AG09319 (cell line): ENCODE measurements around the gene KRT82.
"Not testable (repeated sequence)": the region's sequence is repeated elsewhere in the genome, so short reads cannot be mapped to it uniquely, and the experiment has no call there.

Experiments
- DNase-seq: peaks from one replicate; pipeline ENCODE4 v3.0.0-alpha.2; 2010; ENCODE audit warnings: low read depth; ENCODE audit errors: extremely low read depth
- TF ChIP-seq, protein P1 (sequence below): IDR thresholded peaks from 2 replicates; pipeline ENCODE4 v1.5.1; 2011; ENCODE audit warnings: low read depth, mild to moderate bottlenecking, inconsistent platforms, low read length, moderate library complexity

The KRT82 gene

DNA sequence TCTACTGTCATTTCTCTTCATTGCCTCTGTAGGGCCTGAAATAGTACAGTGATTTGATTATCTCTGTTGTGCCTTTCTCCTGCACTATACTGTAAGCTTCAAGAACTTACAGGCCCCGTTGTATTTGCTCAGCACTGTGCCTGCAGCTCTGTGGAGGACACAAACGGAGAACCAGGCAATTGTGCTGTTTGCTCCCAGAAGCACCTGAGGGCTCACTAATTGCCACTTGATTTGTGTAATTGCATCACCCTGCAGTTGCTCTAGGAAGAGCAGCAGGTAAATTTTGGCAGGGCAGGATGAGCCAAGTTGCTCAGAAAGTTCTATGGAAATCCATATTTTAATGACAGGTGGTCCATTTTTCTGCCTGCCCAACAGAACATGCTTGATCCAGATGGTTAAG is 11.6 kb upstream of the KRT82 start:
- DNase-seq = no peak
- TF ChIP-seq, protein P1, sequence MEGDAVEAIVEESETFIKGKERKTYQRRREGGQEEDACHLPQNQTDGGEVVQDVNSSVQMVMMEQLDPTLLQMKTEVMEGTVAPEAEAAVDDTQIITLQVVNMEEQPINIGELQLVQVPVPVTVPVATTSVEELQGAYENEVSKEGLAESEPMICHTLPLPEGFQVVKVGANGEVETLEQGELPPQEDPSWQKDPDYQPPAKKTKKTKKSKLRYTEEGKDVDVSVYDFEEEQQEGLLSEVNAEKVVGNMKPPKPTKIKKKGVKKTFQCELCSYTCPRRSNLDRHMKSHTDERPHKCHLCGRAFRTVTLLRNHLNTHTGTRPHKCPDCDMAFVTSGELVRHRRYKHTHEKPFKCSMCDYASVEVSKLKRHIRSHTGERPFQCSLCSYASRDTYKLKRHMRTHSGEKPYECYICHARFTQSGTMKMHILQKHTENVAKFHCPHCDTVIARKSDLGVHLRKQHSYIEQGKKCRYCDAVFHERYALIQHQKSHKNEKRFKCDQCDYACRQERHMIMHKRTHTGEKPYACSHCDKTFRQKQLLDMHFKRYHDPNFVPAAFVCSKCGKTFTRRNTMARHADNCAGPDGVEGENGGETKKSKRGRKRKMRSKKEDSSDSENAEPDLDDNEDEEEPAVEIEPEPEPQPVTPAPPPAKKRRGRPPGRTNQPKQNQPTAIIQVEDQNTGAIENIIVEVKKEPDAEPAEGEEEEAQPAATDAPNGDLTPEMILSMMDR = no peak

DNA sequence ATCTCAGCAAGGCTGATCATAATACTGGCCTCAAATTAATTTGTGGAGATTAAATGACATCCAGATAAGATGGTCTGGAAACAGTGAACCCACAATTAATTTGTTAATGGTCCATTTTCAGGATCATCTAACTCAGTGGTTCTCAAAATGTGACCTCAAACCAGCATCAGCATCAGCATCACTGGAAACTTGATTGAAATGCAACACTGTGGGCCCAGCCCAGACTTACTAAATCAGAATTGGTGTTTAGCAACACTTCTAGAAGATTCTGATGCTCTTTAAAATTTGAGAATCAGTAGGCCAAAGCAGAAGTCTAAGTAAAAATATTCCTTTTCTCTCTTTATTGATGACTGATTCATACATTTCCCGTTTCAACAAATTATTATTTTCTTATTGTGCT is 10.7 kb upstream of the KRT82 start:
- DNase-seq = no peak

DNA sequence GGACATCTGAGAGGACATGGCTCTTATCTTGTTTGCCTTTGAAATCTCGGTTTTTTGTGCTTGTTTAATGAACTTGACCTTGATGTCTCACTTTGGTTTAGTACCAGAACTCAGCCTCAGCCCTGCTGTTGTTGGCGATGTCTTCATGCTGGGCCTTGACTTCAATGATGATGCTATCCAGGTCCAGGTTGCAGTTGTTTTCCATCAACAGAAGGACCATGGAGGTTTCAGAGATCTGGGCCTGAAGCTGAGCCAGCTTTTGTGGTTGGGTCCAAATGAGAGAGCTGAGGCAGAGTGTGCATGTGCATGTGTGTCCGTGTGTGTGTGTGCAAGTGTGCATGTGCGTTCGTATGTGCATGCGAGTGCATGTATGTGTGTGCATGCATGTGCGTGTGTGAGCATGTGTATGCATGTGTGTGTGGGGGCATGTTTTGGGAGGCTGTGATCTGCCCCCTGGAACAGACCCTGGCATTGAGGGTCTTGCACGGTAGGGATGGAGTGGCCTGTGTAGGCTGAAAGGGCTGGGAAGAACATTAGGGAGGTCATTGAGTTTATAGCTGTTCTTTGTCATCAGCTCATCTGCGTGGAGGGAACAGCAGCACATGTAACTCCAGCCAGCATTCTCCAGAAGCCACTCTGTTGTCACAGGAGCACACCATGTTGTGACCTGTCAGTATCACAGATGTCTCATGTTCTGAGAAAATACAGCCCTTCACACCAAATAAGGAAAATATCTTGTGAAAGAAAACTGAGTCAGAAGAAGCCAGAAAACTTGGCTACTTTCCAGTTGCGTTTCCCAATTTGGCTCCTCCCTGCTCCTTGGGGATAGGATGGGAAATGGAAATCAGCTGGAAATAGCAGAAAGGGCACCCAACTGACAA is 10.0 kb upstream of the KRT82 start:
- peak; percentile 16 for DNase-seq
- TF ChIP-seq, protein P1 = no peak

More for the DNA sequence above, 10.7 kb upstream of the KRT82 start:
- TF ChIP-seq, protein P1 = no peak

DNA sequence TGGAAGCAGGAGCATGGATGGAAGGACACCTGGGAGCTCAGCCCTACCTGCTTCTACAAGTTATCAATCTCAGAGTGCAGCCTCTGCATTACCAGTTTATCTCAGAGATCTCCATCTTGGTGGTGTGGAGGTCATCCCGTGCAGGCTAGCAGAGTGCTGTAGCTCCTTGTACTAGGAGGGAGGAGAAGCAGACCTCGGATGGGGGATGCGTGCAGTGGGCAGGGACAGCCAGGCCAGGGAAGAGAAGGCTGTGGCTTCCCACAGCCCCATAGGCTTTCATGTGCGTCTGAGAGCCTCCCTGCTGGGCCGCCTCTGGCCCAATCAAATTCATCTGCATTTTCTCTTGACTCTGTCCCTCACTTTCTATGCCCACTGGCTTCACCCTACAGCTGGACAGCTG is 8.8 kb upstream of the KRT82 start:
- TF ChIP-seq, protein P1 = no peak

DNA sequence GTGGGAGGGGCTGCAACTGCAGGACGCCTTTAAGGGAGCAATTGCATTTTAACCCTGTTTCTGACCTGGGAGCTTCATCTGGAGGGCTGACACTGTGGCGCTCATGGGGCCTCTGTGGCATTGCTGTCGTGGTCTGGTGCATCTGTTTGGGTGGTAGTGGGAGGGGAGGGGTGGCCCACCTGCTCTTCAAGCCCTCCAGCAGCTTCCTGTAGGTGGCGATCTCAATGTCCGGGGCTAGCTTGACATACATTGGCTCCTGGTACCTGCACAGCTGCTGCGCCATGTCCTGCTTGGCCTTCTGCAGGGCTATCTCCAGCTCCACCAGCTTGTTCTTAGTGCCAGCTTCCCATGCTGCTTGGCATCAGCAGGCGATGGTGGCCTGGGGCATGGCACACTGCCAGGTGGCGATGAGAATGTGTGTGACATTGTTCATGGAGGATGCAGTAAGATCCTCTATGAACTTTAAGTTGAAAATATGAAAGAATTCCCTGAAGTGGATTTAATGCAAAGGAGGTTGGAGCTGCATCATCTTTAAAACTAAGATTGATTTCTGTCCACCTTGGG is 7.7 kb upstream of the KRT82 start:
- no peak for DNase-seq

More for the DNA sequence above, 8.8 kb upstream of the KRT82 start:
- no peak for DNase-seq

DNA sequence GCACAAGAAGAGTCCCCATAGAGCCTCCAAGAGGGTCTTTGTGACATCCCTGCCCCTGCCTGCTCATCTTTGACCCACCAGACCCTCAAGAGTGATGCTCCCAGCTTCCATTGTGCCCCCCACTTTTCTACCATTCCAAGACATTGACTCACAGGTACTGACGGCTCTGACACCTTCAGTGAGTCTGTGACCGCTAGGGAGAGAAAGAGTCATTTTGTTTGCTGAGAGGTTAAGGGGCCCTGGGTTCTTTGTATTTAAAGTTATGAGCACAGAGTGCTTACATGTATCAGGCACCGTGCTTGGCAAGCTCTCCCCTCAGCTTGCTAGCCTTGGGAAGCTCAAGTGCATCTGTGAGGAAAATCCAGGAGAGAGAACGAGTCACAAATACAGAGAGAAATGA is 7.1 kb upstream of the KRT82 start:
- DNase-seq = no peak
- TF ChIP-seq, protein P1 = no peak

More for the DNA sequence above, 7.7 kb upstream of the KRT82 start:
- TF ChIP-seq, protein P1 = no peak

DNA sequence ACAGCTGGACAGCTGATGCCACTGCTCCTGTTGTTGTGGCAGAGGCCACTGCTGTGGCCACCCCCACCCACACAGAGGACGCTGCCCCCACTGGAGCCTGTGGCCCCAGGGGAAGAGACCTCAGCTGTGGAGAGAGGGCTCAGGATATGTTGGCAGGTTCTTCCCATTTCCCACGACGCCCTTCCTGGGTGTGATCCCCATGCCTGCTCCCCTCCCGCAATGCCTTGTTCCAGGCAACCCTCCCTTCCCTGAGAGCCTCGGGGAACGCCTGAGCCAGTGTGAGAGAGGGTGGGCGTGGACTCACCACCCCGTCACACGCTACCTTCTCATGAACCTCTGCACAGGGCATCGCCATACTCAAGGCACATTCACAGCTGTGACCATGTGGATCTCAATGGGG is 5.7 kb upstream of the KRT82 start:
- no peak for DNase-seq
- TF ChIP-seq, protein P1 = no peak

DNA sequence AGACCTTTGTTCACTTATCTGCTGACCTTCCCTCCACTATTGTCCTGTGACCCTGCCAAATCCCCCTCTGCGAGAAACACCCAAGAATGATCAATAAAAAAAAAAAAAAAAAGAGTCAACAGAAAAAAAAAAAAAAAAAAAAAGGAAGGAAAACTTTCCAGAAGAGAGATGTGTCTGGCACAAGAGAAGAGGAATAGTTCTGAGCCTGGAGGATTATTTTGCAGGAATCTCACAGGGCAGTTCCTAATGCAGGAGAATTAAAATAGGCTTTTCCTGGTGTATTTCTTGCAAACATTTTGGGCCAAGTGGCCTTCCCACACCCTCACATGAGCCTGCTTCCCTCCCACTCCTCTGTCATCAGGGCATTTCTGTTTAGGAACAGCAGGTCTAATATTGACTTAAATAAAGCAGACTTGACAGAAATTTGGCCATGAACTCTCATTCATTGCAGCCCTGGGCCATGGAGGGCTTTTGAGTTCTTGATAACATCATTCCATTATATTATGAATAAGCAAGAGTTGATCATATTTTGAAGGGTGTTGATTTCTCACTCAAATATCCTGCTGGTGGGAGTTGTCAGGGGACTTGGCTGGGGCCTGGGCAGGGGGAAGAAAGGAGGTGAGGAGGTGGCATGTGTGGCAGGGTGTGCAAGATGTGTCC is 4.6 kb upstream of the KRT82 start:
- not testable (repeated sequence) for DNase-seq
